Astrocyte (in vitro differentiated cells and primary cell): Measurements from ENCODE around the gene NFAT5.
"Not testable (repeated sequence)": the region's sequence is repeated elsewhere in the genome, so short reads cannot be mapped to it uniquely, and the experiment has no call there.

ENCODE experiments used
- CTCF ChIP-seq: IDR thresholded peaks from 2 replicates; pipeline ENCODE4 v1.5.1; 2011; ENCODE audit warnings: low read depth, mild to moderate bottlenecking, inconsistent platforms, low read length, moderate library complexity; ENCODE audit not compliant: insufficient read depth
- EZH2 ChIP-seq: IDR thresholded peaks from 2 replicates; pipeline ENCODE4 v1.6.1; 2012; ENCODE audit warnings: mild to moderate bottlenecking, low read length, inconsistent platforms; ENCODE audit not compliant: insufficient read depth

DNA sequence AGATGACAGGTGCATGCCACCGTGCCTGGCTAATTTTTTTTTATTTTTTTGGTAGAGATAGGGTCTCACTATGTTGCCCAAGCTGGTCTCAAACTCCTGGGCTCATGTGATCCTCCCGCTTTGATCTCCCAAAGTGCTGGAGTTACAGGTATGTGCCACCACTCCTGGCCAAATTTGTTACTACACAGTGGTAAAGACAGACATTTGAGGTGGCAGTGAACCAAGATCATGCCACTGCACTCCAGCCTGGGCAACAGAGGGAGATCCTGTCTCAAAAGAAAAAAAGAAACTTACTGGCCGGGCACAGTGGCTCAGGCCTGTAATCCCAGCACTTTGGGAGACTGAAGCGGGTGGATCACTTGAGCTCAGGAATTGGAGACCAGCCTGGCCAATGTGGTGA lies 163.3 kb downstream of the NFAT5 start:
- TF ChIP-seq CTCF, EZH2: not testable (repeated sequence)
